ENCODE results near the gene CPNE7. TPM values are rescaled to one million over a fixed set of nuclear protein-coding genes. Genes with fewer than 3 reads are reported as not detected.
A peak's percentile ranks its signal among the peaks of the same experiment; 100 is the strongest.

Gene CPNE7
- total RNA-seq, 1 donor from 2014 or later, result 21.1 TPM

GRCh38 chr16:89604764-89605163 is 29.2 kb downstream of the CPNE7 start:
- Histone ChIP-seq H3K4me1 (peaks cover 4% of the 10 kb centered on the region), H3K4me2 (no peak overlapping the region), H3K27ac (no peak overlapping the region), H3K27me3 (peaks cover 6% of the 10 kb centered on the region), H3K79me2 (ENCODE audit: low read depth) (no peaks in the 10 kb centered on the region), H3F3A (ENCODE audit: low read depth) (peaks cover 13% of the 10 kb centered on the region), H2AFZ (replicated peaks) (no peak overlapping the region), H3K9ac (no peak overlapping the region), H3K9me3 (ENCODE audit: low read depth) (no peaks in the 10 kb centered on the region), H3K4me3 (no peak overlapping the region), H3K36me3 (no peaks in the 10 kb centered on the region), H4K20me1 (ENCODE audit: low read depth) (peaks cover 4% of the 10 kb centered on the region)
- peaks cover 5% of the 10 kb centered on the region for H3K27me3 Mint-ChIP-seq (ENCODE audit: insufficient read depth, low read depth)
- peak overlapping the region; percentile 66 for H3K27ac Mint-ChIP-seq
- H3K9me3 Mint-ChIP-seq, result no peaks in the 10 kb centered on the region
- TF ChIP-seq CTCF (IDR thresholded peaks at IDR 0.05) (no peak), EZH2 (IDR thresholded peaks at IDR 0.05) (no peak), EZH2phosphoT487 (IDR thresholded peaks at IDR 0.05) (no peak)
- H3K4me3 Mint-ChIP-seq, result no peak overlapping the region
- no peak for DNase-seq (ENCODE audit: low spot score)
- peaks cover 20% of the 10 kb centered on the region for H3K4me1 Mint-ChIP-seq
- H3K36me3 Mint-ChIP-seq, result no peaks in the 10 kb centered on the region

GRCh38 chr16:89605186-89605970 is 29.8 kb downstream of the CPNE7 start:
- Histone ChIP-seq H3K79me2 (ENCODE audit: low read depth) (no peaks in the 10 kb centered on the region), H2AFZ (replicated peaks) (no peak overlapping the region), H3K4me2 (no peak overlapping the region), H3K27ac (no peak overlapping the region), H3F3A (ENCODE audit: low read depth) (peaks cover 9% of the 10 kb centered on the region), H3K4me3 (no peak overlapping the region), H3K4me1 (peaks cover 4% of the 10 kb centered on the region), H4K20me1 (ENCODE audit: low read depth) (peaks cover 4% of the 10 kb centered on the region), H3K9me3 (ENCODE audit: low read depth) (no peaks in the 10 kb centered on the region), H3K9ac (no peak overlapping the region), H3K27me3 (peaks cover 6% of the 10 kb centered on the region), H3K36me3 (no peaks in the 10 kb centered on the region)
- Mint-ChIP-seq H3K36me3 (no peaks in the 10 kb centered on the region), H3K27ac (no peak overlapping the region), H3K9me3 (no peaks in the 10 kb centered on the region), H3K4me1 (peaks cover 17% of the 10 kb centered on the region), H3K4me3 (no peak overlapping the region), H3K27me3 (ENCODE audit: insufficient read depth, low read depth) (peaks cover 5% of the 10 kb centered on the region)
- TF ChIP-seq EZH2phosphoT487 (IDR thresholded peaks at IDR 0.05) (no peak), EZH2 (IDR thresholded peaks at IDR 0.05) (no peak), CTCF (IDR thresholded peaks at IDR 0.05) (no peak)
- DNase-seq (ENCODE audit: low spot score), result no peak

- H3K27me3 Mint-ChIP-seq (ENCODE audit: insufficient read depth, low read depth), result peaks cover 3% of the 10 kb centered on the region
- H3K9me3 ChIP-seq (ENCODE audit: low read depth), result no peaks in the 10 kb centered on the region
- H3K27ac ChIP-seq, result no peak overlapping the region
- H4K20me1 ChIP-seq (ENCODE audit: low read depth), result peaks cover 4% of the 10 kb centered on the region
- DNase-seq (ENCODE audit: low spot score), result no peak
- H3K36me3 Mint-ChIP-seq, result no peaks in the 10 kb centered on the region
- no peaks in the 10 kb centered on the region for H3K36me3 ChIP-seq
- H3K4me1 ChIP-seq, result peaks cover 4% of the 10 kb centered on the region
- H3K27ac Mint-ChIP-seq, result no peak overlapping the region
- H3K4me3 ChIP-seq, result no peak overlapping the region
- H3K27me3 ChIP-seq, result peaks cover 6% of the 10 kb centered on the region
- no peaks in the 10 kb centered on the region for H3K79me2 ChIP-seq (ENCODE audit: low read depth)
- no peak for TF ChIP-seq EZH2phosphoT487 (IDR thresholded peaks at IDR 0.05)
- no peak for TF ChIP-seq EZH2 (IDR thresholded peaks at IDR 0.05)
- no peak for TF ChIP-seq CTCF (IDR thresholded peaks at IDR 0.05)
- no peaks in the 10 kb centered on the region for H3K9me3 Mint-ChIP-seq
- H3K4me1 Mint-ChIP-seq, result peaks cover 14% of the 10 kb centered on the region
- H2AFZ ChIP-seq (replicated peaks), result no peak overlapping the region
- H3F3A ChIP-seq (ENCODE audit: low read depth), result peaks cover 9% of the 10 kb centered on the region
- no peak overlapping the region for H3K9ac ChIP-seq
- no peak overlapping the region for H3K4me3 Mint-ChIP-seq
- H3K4me2 ChIP-seq, result no peak overlapping the region
Observed at GRCh38 chr16:89606006-89606405, 30.4 kb downstream of the CPNE7 start.
